ENCODE measurements around the gene CPN2. TPM values are rescaled to one million over a fixed set of nuclear protein-coding genes. Genes with fewer than 3 reads are reported as not detected.

Gene CPN2
- total and polyA plus RNA-seq, 10 of the 15 experiments (the other 5 are each of a cell fraction or from before 2014, with no cell fraction given), result not detected

DNA sequence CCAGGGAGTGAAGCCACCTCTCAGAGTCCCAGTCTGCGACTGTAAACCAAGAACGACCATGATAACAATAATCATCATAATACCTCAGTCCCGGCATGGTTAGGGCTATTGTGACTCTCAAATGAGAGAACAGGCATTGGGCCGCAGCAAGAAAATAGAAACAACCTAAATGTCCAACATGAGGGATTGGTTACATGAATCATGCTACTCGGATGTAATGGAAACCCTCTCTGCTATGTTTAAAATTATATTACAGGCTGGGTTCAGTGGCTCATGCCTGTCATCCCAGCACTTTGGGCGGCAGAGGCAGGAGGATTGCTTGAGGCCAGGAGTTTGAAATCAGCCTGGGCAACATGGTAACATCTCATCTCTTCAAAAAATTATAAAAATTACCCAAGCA is 2.8 kb downstream of the CPN2 start:
- intact Hi-C loops (cut with micrococcal nuclease; ENCODE audit: unreplicated experiment) (no loop called here), in situ Hi-C loops (cut with MboI) (no loop called here)
- Histone ChIP-seq H3K27ac (ENCODE audit: control insufficient read depth, insufficient read depth) (no peak overlapping the region), H3K79me2 (ENCODE audit: control insufficient read depth, insufficient read depth, low read length) (no peaks in the 10 kb centered on the region), H3K4me3 (no peak overlapping the region), H3K9me3 (replicated peaks; ENCODE audit: control insufficient read depth, insufficient read depth, low read length) (no peaks in the 10 kb centered on the region), H3K27me3 (replicated peaks in 1 of 2; ENCODE audit: control insufficient read depth in 2 of 2, insufficient read depth in 2 of 2, low read length in 1 of 2) (no peaks in the 10 kb centered on the region; a peak in 2 of 4 replicates), H3K9ac (ENCODE audit: control insufficient read depth, insufficient read depth, low read length) (no peak overlapping the region), H3K4me2 (ENCODE audit: control insufficient read depth, insufficient read depth) (no peak overlapping the region), H4K20me1 (ENCODE audit: control insufficient read depth, insufficient read depth) (no peaks in the 10 kb centered on the region), H3K36me3 (ENCODE audit: control insufficient read depth in 2 of 2, insufficient read depth in 2 of 2, low read length in 1 of 2) (no peaks in the 10 kb centered on the region), H2AFZ (ENCODE audit: control insufficient read depth, low read depth, low read length) (no peak overlapping the region), H3K4me1 (ENCODE audit: control insufficient read depth, insufficient read depth, low read length) (no peaks in the 10 kb centered on the region)
- SMC1A ChIA-PET (ENCODE audit: uncharacterized antibody, unreplicated experiment), result no interaction called here
- TF ChIP-seq HDAC6 (IDR thresholded peaks at IDR 0.05; ENCODE audit: unreplicated experiment), result no peak
- TF ChIP-seq CBX5 (IDR thresholded peaks at IDR 0.05; ENCODE audit: low read depth), result no peak
- no peak for TF ChIP-seq IKZF2 (IDR thresholded peaks at IDR 0.05)
- no peak for TF ChIP-seq ESRRA (IDR thresholded peaks at IDR 0.05; ENCODE audit: low read length)
- TF ChIP-seq BCL11A (IDR thresholded peaks at IDR 0.05; ENCODE audit: low read depth, low read length), result no peak
- no peak for TF ChIP-seq TBL1XR1 (IDR thresholded peaks at IDR 0.05; ENCODE audit: low read depth, low read length)
- no peak for TF ChIP-seq RELA (IDR thresholded peaks at IDR 0.05; ENCODE audit: borderline replicate concordance, partially characterized antibody)
- TF ChIP-seq ZBED1 (IDR thresholded peaks at IDR 0.05; ENCODE audit: borderline replicate concordance), result no peak
- no peak for TF ChIP-seq SPI1 (IDR thresholded peaks at IDR 0.05; ENCODE audit: borderline replicate concordance, insufficient read depth, low read depth, low read length)
- no peak for TF ChIP-seq FOXM1 (IDR thresholded peaks at IDR 0.05; ENCODE audit: low read depth, low read length)
- TF ChIP-seq MYB (IDR thresholded peaks at IDR 0.05; ENCODE audit: borderline replicate concordance, low read depth, low read length), result no peak
- BruUV-seq (replicated peaks), result no TSS peak
- 62% methylated on average over 6 of the region's 6 CpGs for WGBS (ENCODE audit: insufficient coverage, insufficient replicate concordance, low lambda C conversion rate, missing lambda C conversion rate)
- RAD21 ChIA-PET (ENCODE audit: unreplicated experiment), result no interaction called here
- POLR2A ChIA-PET, result no interaction called here
- DNase-seq (ENCODE audit: low read depth, low spot score) (no peak), ATAC-seq (no peak), FAIRE-seq (no peak)
- CTCF ChIA-PET, result no interaction called here
